DND-41 (cell line): Measurements from ENCODE around the gene ZNF175.

ENCODE experiments used
- ATAC-seq: fragments of 200-7000 bp; cut with Tn5 transposase; 3 replicates; pipeline ENCODE4 v1.9.1; 2021; ENCODE audit warnings: low read depth; ENCODE audit not compliant: insufficient read depth
- DNase-seq: peaks from one replicate; pipeline ENCODE4 v3.0.0-alpha.2; 2020
- H2AFZ ChIP-seq: 2 replicates; pipeline ENCODE4 v1.6.0; 2012; ENCODE audit warnings: low read depth, low read length
- H3K27ac ChIP-seq: 2 replicates; pipeline ENCODE4 v1.5.1; 2012; ENCODE audit warnings: low read length, inconsistent platforms
- H3K27me3 ChIP-seq: fragments of 200-600 bp; sonication (generic); 2 replicates; pipeline ENCODE4 v1.6.0; 2012; ENCODE audit warnings: low read length, mild to moderate bottlenecking, inconsistent platforms; ENCODE audit not compliant: insufficient read depth, poor library complexity
- H3K36me3 ChIP-seq: 2 replicates; pipeline ENCODE4 v1.5.1; 2012; ENCODE audit warnings: low read length, inconsistent platforms; ENCODE audit not compliant: insufficient read depth
- H3K4me1 ChIP-seq: 2 replicates; pipeline ENCODE4 v1.5.1; 2012; ENCODE audit warnings: mild to moderate bottlenecking, low read length; ENCODE audit not compliant: insufficient read depth
- H3K4me2 ChIP-seq: 2 replicates; pipeline ENCODE4 v1.6.0; 2012; ENCODE audit warnings: mild to moderate bottlenecking, moderate library complexity, low read length, inconsistent platforms; ENCODE audit not compliant: insufficient read depth
- H3K4me3 ChIP-seq, 2 experiments: fragments of 200-600 bp in 1 of 2; shearing (Covaris generic) in 1 of 2; 2 replicates each; pipeline ENCODE4 v1.5.1; 2012 to 2016; ENCODE audit warnings: inconsistent platforms in 2 of 2, low read length in 2 of 2, mild to moderate bottlenecking in 2 of 2, low read depth in 1 of 2, moderate library complexity in 1 of 2
- H3K79me2 ChIP-seq: 2 replicates; pipeline ENCODE4 v1.6.0; 2012; ENCODE audit warnings: low read length, inconsistent platforms; ENCODE audit not compliant: insufficient read depth
- H3K9ac ChIP-seq: 2 replicates; pipeline ENCODE4 v1.6.0; 2012; ENCODE audit warnings: low read depth, mild to moderate bottlenecking, inconsistent platforms, low read length, moderate library complexity
- H3K9me3 ChIP-seq: 2 replicates; pipeline ENCODE4 v1.5.1; 2012; ENCODE audit warnings: low read length, moderate library complexity, mild to moderate bottlenecking, inconsistent platforms; ENCODE audit not compliant: insufficient read depth, severe bottlenecking
- H4K20me1 ChIP-seq: 2 replicates; pipeline ENCODE4 v1.6.0; 2012; ENCODE audit warnings: low read length; ENCODE audit not compliant: insufficient read depth
- EZH2 ChIP-seq: IDR thresholded peaks from 3 replicates; pipeline ENCODE4 v1.6.1; 2012; ENCODE audit warnings: borderline replicate concordance, low read depth, mild to moderate bottlenecking, moderate library complexity, low read length, inconsistent platforms; ENCODE audit not compliant: severe bottlenecking
- TF ChIP-seq, protein P1 (sequence below): IDR thresholded peaks from 2 replicates; pipeline ENCODE4 v1.5.1; 2012; ENCODE audit warnings: borderline replicate concordance, low read length, moderate library complexity, mild to moderate bottlenecking; ENCODE audit not compliant: poor library complexity, severe bottlenecking; ENCODE audit errors: extremely low read depth

ZNF175 gene

DNA sequence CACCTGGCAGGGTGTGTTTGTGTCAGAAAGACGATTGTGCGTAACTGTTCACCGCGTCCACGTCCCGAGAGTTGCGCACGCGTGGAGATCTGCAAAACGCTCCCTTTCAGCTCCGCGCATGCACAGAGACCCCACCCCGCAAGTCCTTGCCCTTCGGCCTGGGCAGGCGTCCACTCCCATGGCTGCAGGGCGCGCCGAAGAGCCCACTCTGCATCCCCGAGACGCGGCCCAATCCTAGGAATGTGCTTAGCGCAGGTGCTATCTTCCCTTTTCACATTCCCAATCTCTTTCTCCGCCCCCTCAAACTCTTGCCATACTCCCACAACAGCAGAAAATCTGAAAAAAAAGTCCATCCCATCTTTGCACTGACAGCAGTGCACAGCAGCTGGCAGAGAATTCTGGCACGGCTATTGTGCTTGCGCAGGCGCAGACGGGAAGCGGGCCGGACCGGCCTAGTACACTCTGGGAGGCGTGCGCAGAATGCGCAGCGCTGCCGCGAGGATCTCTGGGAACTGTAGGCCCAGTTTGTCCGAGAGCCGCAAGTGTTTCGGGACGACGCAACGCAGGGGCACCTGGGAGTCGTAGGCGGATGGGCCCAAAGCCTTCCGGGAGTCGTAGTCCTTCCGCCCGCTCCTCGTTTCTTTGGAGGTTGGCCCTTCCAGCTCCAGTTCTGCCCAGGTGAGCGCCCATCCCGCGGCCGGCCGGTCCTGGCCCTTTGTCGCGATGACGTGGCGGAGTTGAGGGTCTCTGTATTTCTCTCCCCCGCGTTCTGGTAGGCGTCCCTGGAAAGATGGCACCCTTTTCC is 23.1 kb downstream of the ZNF175 start:
- H3K79me2 ChIP-seq: no peaks in the 10 kb centered on the region
- H3K9me3 ChIP-seq: no peaks in the 10 kb centered on the region
- peak overlapping the region; percentile 60 for H3K9ac ChIP-seq
- H3K4me3 ChIP-seq: peak overlapping the region; percentile 41 to 81; a peak in 3 of 4 replicates
- no peaks in the 10 kb centered on the region for H3K27me3 ChIP-seq
- DNase-seq: peak; percentile 89
- peak overlapping the region; percentile 51 for H3K27ac ChIP-seq
- H3K36me3 ChIP-seq: no peaks in the 10 kb centered on the region
- peak overlapping the region; percentile 80 for H2AFZ ChIP-seq
- no peak for TF ChIP-seq EZH2
- TF ChIP-seq, protein P1, sequence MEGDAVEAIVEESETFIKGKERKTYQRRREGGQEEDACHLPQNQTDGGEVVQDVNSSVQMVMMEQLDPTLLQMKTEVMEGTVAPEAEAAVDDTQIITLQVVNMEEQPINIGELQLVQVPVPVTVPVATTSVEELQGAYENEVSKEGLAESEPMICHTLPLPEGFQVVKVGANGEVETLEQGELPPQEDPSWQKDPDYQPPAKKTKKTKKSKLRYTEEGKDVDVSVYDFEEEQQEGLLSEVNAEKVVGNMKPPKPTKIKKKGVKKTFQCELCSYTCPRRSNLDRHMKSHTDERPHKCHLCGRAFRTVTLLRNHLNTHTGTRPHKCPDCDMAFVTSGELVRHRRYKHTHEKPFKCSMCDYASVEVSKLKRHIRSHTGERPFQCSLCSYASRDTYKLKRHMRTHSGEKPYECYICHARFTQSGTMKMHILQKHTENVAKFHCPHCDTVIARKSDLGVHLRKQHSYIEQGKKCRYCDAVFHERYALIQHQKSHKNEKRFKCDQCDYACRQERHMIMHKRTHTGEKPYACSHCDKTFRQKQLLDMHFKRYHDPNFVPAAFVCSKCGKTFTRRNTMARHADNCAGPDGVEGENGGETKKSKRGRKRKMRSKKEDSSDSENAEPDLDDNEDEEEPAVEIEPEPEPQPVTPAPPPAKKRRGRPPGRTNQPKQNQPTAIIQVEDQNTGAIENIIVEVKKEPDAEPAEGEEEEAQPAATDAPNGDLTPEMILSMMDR: no peak
- H3K4me2 ChIP-seq: peak overlapping the region; percentile 84
- H3K4me1 ChIP-seq: peaks cover 16% of the 10 kb centered on the region
- H4K20me1 ChIP-seq: no peaks in the 10 kb centered on the region
- ATAC-seq: peak; percentile 99

DNA sequence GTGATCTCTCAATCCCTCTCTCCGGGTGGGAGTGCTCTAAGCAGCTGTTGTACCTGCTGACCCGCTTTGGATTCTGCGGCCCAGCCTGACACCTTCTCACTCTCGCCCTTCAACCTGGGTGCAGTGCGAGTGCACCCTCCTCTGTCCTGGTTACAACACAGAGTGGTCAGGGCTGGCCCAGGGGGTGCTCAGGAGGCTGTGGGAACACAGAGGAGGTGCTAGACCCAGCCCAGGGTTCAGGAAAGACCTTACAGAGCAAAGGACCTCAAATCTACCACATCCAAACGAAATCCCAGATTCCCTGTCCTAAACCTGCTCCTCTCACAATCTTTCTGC is 23.7 kb downstream of the ZNF175 start:
- DNase-seq: no peak
- peaks cover 16% of the 10 kb centered on the region for H3K4me1 ChIP-seq
- peak overlapping the region in 1 of 2 experiments; percentile 81; a peak in 2 of 4 replicates for H3K4me3 ChIP-seq
- no peak overlapping the region for H3K27ac ChIP-seq
- no peaks in the 10 kb centered on the region for H4K20me1 ChIP-seq
- no peak for TF ChIP-seq EZH2
- TF ChIP-seq, protein P1: no peak
- peak overlapping the region; percentile 80 for H2AFZ ChIP-seq
- no peaks in the 10 kb centered on the region for H3K27me3 ChIP-seq
- no peak for ATAC-seq
- H3K9me3 ChIP-seq: no peaks in the 10 kb centered on the region
- H3K36me3 ChIP-seq: no peaks in the 10 kb centered on the region
- no peaks in the 10 kb centered on the region for H3K79me2 ChIP-seq
- peak overlapping the region; percentile 84 for H3K4me2 ChIP-seq
- no peak overlapping the region for H3K9ac ChIP-seq

DNA sequence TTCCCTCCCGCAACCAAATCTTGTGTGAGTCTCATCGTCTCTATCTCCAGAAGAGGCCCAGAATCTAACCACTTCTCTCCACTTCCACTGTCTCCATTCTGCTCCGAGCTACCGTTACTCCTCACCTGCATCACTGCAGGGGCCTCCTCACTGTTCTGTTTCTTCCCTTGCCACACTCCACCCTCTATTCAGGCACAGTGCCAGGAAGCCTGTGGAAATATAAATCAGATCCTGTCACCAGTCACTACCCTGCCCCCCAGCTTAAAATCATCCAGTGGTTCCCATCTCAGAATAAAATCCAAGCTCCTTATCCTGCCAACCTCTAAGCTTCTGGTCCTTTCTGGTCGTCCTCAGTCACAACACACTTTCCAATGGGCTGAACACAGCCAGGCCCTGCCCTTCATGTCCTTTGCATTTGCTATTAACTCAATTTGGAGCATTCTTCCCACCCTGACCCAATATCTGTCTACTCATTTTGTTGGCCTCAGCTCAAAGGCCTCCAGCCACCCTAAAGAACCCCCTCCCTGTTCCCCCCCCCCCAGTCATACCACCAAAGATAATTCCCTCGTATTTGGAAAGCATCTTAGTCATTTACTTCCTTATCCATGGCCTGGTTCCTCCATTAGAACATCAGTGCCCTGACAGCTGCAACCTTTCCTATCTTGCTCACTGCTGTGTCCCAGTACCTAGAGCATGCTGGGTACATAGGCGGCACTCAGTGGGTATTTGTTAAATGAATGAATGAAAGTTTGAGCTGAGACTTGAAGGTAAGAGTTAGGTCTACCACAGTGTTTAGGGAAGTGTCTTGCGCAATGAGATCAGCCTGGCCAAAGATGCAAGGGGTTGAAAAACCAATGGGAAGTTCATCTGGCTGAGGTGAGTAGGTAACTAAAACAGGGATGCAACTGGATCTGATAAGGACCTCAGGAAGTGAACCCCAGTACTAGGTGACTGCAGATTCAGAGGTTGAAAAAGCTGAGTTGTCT is 24.4 kb downstream of the ZNF175 start:
- ATAC-seq: no peak
- no peaks in the 10 kb centered on the region for H3K27me3 ChIP-seq
- H3K27ac ChIP-seq: no peak overlapping the region
- H3K79me2 ChIP-seq: no peaks in the 10 kb centered on the region
- DNase-seq: no peak
- peak overlapping the region; percentile 80 for H2AFZ ChIP-seq
- no peaks in the 10 kb centered on the region for H3K9me3 ChIP-seq
- H3K4me3 ChIP-seq: no peak overlapping the region
- H4K20me1 ChIP-seq: no peaks in the 10 kb centered on the region
- H3K4me1 ChIP-seq: peaks cover 16% of the 10 kb centered on the region
- H3K36me3 ChIP-seq: no peaks in the 10 kb centered on the region
- no peak overlapping the region for H3K9ac ChIP-seq
- peak overlapping the region; percentile 84; the same call in 1 of the 2 replicates for H3K4me2 ChIP-seq
- TF ChIP-seq, protein P1: no peak
- no peak for TF ChIP-seq EZH2
